ENCODE results near the gene NBEAL2.

The NBEAL2 gene

DNA sequence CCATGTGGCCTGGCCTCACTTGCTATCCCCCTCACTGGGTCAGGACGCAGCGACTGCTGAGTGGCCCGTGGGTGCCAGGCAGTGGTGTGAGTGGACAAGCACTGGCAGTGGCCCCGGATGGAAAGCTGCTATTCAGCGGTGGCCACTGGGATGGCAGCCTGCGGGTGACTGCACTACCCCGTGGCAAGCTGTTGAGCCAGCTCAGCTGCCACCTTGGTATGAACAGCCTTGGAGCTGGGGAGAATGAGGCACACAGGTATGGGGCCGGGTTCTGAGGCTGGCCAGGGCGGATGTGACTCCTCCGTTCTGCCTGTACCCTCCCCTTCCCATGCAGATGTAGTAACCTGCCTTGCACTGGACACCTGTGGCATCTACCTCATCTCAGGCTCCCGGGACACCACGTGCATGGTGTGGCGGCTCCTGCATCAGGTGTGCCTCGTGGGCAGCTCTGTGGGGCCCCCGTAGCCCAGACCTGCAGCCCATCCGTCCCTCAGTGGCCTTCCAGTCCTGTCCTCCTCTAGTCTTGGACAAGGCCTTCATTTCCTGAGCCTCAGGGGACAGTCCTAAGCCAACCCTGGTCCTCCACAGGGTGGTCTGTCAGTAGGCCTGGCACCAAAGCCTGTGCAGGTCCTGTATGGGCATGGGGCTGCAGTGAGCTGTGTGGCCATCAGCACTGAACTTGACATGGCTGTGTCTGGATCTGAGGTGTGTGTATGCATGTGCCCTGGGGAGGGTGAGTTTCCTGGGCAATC is 28.2 kb downstream of the NBEAL2 start:
- Histone ChIP-seq H3K9me3 (ENCODE audit: control extremely low read depth in 1 of 5, control insufficient read depth in 4 of 5, insufficient read depth in 2 of 5, low read depth in 1 of 5, low read length in 4 of 5) (no peaks in the 10 kb centered on the region), H3K27ac (ENCODE audit: insufficient read depth in 1 of 2, low read depth in 1 of 2, low read length in 2 of 2, poor library complexity in 1 of 2, severe bottlenecking in 2 of 2) (no peak overlapping the region), H3K4me3 (ENCODE audit: control insufficient read depth in 1 of 7, extremely low read depth in 1 of 7, insufficient read depth in 4 of 7, low read depth in 2 of 7, low read length in 6 of 7) (no peak overlapping the region), H3K36me3 (ENCODE audit: control insufficient read depth in 4 of 4, insufficient read depth in 4 of 4, low read length in 3 of 4) (peaks cover 6 to 76% (median 51%) of the 10 kb centered on the region in 4 experiments), H3K27me3 (replicated peaks in 2 of 5; ENCODE audit: control insufficient read depth in 4 of 5, insufficient read depth in 5 of 5, low read length in 4 of 5) (no peaks in the 10 kb centered on the region), H3K4me1 (ENCODE audit: control extremely low read depth in 1 of 4, control insufficient read depth in 4 of 4, insufficient read depth in 4 of 4, low read length in 3 of 4) (peaks cover 0 to 22% (median 7%) of the 10 kb centered on the region in 4 experiments)
- ChIA-PET POLR2A (no interaction called here), CTCF (interaction anchor here (1.0 to 1.4 kb wide), 5 partner anchors 9 to 93 kb away, joined by 3 to 8 read pairs (median 4); no protein-coding TSS in a partner anchor)
- DNase-seq, result no peak
- WGBS (ENCODE audit: insufficient coverage), result over 99% methylated on average over 15 of the region's 16 CpGs

DNA sequence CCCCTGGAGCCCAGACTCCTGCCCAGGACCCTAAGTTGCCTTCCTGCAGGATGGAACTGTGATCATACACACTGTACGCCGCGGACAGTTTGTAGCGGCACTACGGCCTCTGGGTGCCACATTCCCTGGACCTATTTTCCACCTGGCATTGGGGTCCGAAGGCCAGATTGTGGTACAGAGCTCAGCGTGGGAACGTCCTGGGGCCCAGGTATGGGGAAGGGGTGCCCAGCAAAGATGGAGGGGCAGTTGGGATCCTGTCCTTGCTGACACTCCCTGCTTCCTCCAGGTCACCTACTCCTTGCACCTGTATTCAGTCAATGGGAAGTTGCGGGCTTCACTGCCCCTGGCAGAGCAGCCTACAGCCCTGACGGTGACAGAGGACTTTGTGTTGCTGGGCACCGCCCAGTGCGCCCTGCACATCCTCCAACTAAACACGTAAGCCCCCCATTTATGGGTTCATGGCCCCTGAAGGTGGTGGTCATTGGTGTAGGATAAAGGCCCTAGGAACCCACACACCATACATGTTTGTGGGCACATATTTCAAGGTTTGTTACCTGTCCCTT is 28.8 kb downstream of the NBEAL2 start:
- Histone ChIP-seq H3K4me3 (ENCODE audit: control insufficient read depth in 1 of 7, extremely low read depth in 1 of 7, insufficient read depth in 4 of 7, low read depth in 2 of 7, low read length in 6 of 7) (no peak overlapping the region), H3K27me3 (replicated peaks in 2 of 5; ENCODE audit: control insufficient read depth in 4 of 5, insufficient read depth in 5 of 5, low read length in 4 of 5) (no peaks in the 10 kb centered on the region), H3K27ac (ENCODE audit: insufficient read depth in 1 of 2, low read depth in 1 of 2, low read length in 2 of 2, poor library complexity in 1 of 2, severe bottlenecking in 2 of 2) (no peak overlapping the region), H3K9me3 (ENCODE audit: control extremely low read depth in 1 of 5, control insufficient read depth in 4 of 5, insufficient read depth in 2 of 5, low read depth in 1 of 5, low read length in 4 of 5) (no peaks in the 10 kb centered on the region), H3K36me3 (ENCODE audit: control insufficient read depth in 4 of 4, insufficient read depth in 4 of 4, low read length in 3 of 4) (peaks cover 3 to 75% (median 45%) of the 10 kb centered on the region in 4 experiments), H3K4me1 (ENCODE audit: control extremely low read depth in 1 of 4, control insufficient read depth in 4 of 4, insufficient read depth in 4 of 4, low read length in 3 of 4) (peaks cover 0 to 25% (median 7%) of the 10 kb centered on the region in 4 experiments)
- POLR2A ChIA-PET, result interaction anchor here (0.8 kb wide), 1 partner anchor 32 kb away, joined by 3 read pairs; no protein-coding TSS in a partner anchor
- WGBS (ENCODE audit: insufficient coverage), result 100% methylated on average over 8 of the region's 13 CpGs
- no peak for DNase-seq
- CTCF ChIA-PET, result interaction anchor here (1.0 to 1.4 kb wide), 3 partner anchors 10 to 94 kb away, joined by 3 to 8 read pairs (median 3); no protein-coding TSS in a partner anchor

DNA sequence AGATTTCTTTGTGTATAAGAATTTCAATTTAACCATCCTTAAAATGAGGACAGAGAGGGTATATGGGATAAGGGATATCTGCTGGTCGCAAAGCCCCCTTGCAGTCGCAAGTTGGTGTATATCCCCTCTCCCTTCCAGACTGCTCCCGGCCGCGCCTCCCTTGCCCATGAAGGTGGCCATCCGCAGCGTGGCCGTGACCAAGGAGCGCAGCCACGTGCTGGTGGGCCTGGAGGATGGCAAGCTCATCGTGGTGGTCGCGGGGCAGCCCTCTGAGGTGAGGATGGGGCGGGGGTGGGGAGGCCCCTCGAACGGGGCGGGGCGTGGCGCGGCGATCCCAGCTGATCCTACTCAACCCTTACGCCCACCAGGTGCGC is 29.4 kb downstream of the NBEAL2 start:
- H3K36me3 ChIP-seq (ENCODE audit: control insufficient read depth in 4 of 4, insufficient read depth in 4 of 4, low read length in 3 of 4), result peaks cover 3 to 75% (median 43%) of the 10 kb centered on the region in 4 experiments

DNA sequence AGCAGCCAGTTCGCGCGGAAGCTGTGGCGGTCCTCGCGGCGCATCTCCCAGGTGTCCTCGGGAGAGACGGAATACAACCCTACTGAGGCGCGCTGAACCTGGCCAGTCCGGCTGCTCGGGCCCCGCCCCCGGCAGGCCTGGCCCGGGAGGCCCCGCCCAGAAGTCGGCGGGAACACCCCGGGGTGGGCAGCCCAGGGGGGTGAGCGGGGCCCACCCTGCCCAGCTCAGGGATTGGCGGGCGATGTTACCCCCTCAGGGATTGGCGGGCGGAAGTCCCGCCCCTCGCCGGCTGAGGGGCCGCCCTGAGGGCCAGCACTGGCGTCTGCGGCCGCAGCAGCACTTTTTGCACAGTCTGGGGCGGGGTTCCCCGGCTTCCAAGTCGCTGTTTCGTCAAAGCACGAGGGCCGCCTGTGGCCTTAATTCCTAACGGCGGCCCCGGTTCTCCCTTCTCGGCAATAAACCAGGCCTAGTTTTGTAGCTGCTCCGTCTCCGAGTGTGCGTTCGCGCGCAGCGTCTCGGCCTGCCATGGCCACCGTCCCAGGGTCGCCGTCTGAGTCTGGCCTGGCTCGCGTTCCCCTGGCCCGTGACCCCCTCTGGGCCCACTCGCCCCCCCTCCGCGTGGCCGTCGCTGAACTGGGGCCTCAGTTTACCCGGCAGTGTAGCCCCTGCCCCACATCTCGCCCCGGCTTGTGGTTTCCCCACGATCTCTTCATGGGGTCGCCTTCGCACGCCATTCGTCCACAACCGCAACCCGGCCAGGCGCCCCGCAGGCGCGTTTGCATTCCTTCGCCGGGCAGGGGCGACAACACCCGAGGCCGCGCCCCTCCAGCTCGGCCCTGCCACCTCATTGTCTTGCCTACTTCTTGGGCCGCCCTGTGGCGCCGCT is 30.0 kb downstream of the NBEAL2 start:
- DNase-seq, result peak; percentile 91 to 96 (median 95)

More for the DNA sequence above, 29.4 kb downstream of the NBEAL2 start:
- POLR2A ChIA-PET, result interaction anchor here (0.8 to 1.2 kb wide), 3 partner anchors 29 to 50 kb away, joined by 3 read pairs; partner anchors contain the start of gene NBEAL2
- Histone ChIP-seq H3K27me3 (replicated peaks in 2 of 5; ENCODE audit: control insufficient read depth in 4 of 5, insufficient read depth in 5 of 5, low read length in 4 of 5) (no peaks in the 10 kb centered on the region), H3K27ac (ENCODE audit: insufficient read depth in 1 of 2, low read depth in 1 of 2, low read length in 2 of 2, poor library complexity in 1 of 2, severe bottlenecking in 2 of 2) (peak overlapping the region in 1 of 2 experiments; percentile 89), H3K9me3 (ENCODE audit: control extremely low read depth in 1 of 5, control insufficient read depth in 4 of 5, insufficient read depth in 2 of 5, low read depth in 1 of 5, low read length in 4 of 5) (no peaks in the 10 kb centered on the region), H3K4me3 (ENCODE audit: control insufficient read depth in 1 of 7, extremely low read depth in 1 of 7, insufficient read depth in 4 of 7, low read depth in 2 of 7, low read length in 6 of 7) (peak overlapping the region in 4 of 7 experiments; percentile 48 to 81 (median 72)), H3K4me1 (ENCODE audit: control extremely low read depth in 1 of 4, control insufficient read depth in 4 of 4, insufficient read depth in 4 of 4, low read length in 3 of 4) (peaks cover 0 to 25% (median 8%) of the 10 kb centered on the region in 4 experiments)
- CTCF ChIA-PET, result interaction anchor here (0.6 to 1.4 kb wide), 5 partner anchors 12 to 303 kb away, joined by 3 read pairs; no protein-coding TSS in a partner anchor
- no peak for DNase-seq
- 78% methylated on average over 11 of the region's 23 CpGs for WGBS (ENCODE audit: insufficient coverage)

DNA sequence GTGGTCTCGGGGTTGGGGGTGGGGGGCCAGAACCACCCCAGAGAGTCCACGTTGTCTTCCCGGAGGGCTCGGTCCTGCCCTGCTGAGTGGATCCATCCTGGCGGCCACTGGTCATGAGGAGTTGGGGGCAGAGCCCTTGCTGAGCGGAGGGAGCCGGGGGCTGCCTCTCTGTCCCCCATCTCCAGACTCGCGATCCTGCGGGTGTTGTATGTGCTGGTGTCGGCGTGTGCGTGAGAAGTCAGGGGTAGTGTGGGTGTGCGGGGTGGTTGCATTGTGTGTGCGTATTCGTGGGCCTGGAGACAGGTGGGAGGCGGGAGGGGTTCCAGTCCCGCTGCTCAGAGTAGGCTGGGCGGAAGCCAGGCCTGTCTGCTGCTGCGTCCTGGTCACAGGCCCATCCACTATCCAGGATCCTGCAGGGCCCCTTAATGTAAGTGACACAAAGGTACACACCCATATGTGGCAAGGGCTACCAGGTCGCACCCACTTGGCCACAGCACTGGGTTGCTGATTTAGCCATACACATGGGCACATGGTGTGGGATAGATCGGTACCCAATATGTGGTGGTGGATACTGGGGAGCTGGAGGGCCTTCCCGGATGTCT is 30.7 kb downstream of the NBEAL2 start:
- DNase-seq, result peak in 2 of 3 donors; percentile 51 to 71
- H3K27ac ChIP-seq (ENCODE audit: insufficient read depth in 1 of 2, low read depth in 1 of 2, low read length in 2 of 2, poor library complexity in 1 of 2, severe bottlenecking in 2 of 2), result peak overlapping the region; percentile 76 to 89
- WGBS (ENCODE audit: insufficient coverage), result 71% methylated on average over 14 of the region's 23 CpGs
- no peaks in the 10 kb centered on the region for H3K9me3 ChIP-seq (ENCODE audit: control extremely low read depth in 1 of 5, control insufficient read depth in 4 of 5, insufficient read depth in 2 of 5, low read depth in 1 of 5, low read length in 4 of 5)
- no peaks in the 10 kb centered on the region for H3K27me3 ChIP-seq (replicated peaks in 2 of 5; ENCODE audit: control insufficient read depth in 4 of 5, insufficient read depth in 5 of 5, low read length in 4 of 5)
- POLR2A ChIA-PET, result interaction anchor here (0.7 to 1.2 kb wide), 3 partner anchors 34 to 79 kb away, joined by 3 read pairs; partner anchors contain the start of gene CCDC12
- peak overlapping the region in 4 of 7 experiments; percentile 48 to 81 (median 72) for H3K4me3 ChIP-seq (ENCODE audit: control insufficient read depth in 1 of 7, extremely low read depth in 1 of 7, insufficient read depth in 4 of 7, low read depth in 2 of 7, low read length in 6 of 7)
- H3K36me3 ChIP-seq (ENCODE audit: control insufficient read depth in 4 of 4, insufficient read depth in 4 of 4, low read length in 3 of 4), result peaks cover 6 to 69% (median 34%) of the 10 kb centered on the region in 4 experiments
- H3K4me1 ChIP-seq (ENCODE audit: control extremely low read depth in 1 of 4, control insufficient read depth in 4 of 4, insufficient read depth in 4 of 4, low read length in 3 of 4), result peaks cover under 1 to 26% (median 12%) of the 10 kb centered on the region in 4 experiments
- CTCF ChIA-PET, result interaction anchor here (1.0 to 1.3 kb wide), 5 partner anchors 18 to 307 kb away, joined by 3 to 4 read pairs (median 3); no protein-coding TSS in a partner anchor

More for the DNA sequence above, 30.0 kb downstream of the NBEAL2 start:
- POLR2A ChIA-PET, result interaction anchor here (0.7 to 1.2 kb wide), 5 partner anchors 30 to 79 kb away, joined by 3 read pairs; partner anchors contain the start of genes CCDC12 and NBEAL2
- Histone ChIP-seq H3K4me1 (ENCODE audit: control extremely low read depth in 1 of 4, control insufficient read depth in 4 of 4, insufficient read depth in 4 of 4, low read length in 3 of 4) (peaks cover 0 to 25% (median 10%) of the 10 kb centered on the region in 4 experiments), H3K27me3 (replicated peaks in 2 of 5; ENCODE audit: control insufficient read depth in 4 of 5, insufficient read depth in 5 of 5, low read length in 4 of 5) (no peaks in the 10 kb centered on the region), H3K9me3 (ENCODE audit: control extremely low read depth in 1 of 5, control insufficient read depth in 4 of 5, insufficient read depth in 2 of 5, low read depth in 1 of 5, low read length in 4 of 5) (no peaks in the 10 kb centered on the region), H3K4me3 (ENCODE audit: control insufficient read depth in 1 of 7, extremely low read depth in 1 of 7, insufficient read depth in 4 of 7, low read depth in 2 of 7, low read length in 6 of 7) (peak overlapping the region in 6 of 7 experiments; percentile 37 to 81 (median 59)), H3K27ac (ENCODE audit: insufficient read depth in 1 of 2, low read depth in 1 of 2, low read length in 2 of 2, poor library complexity in 1 of 2, severe bottlenecking in 2 of 2) (peak overlapping the region; percentile 76 to 89), H3K36me3 (ENCODE audit: control insufficient read depth in 4 of 4, insufficient read depth in 4 of 4, low read length in 3 of 4) (peaks cover 5 to 75% (median 39%) of the 10 kb centered on the region in 4 experiments)
- CTCF ChIA-PET, result interaction anchor here (0.6 to 1.2 kb wide), 5 partner anchors 18 to 306 kb away, joined by 3 read pairs; no protein-coding TSS in a partner anchor
- 1% methylated on average over 80 of the region's 85 CpGs for WGBS (ENCODE audit: insufficient coverage)

DNA sequence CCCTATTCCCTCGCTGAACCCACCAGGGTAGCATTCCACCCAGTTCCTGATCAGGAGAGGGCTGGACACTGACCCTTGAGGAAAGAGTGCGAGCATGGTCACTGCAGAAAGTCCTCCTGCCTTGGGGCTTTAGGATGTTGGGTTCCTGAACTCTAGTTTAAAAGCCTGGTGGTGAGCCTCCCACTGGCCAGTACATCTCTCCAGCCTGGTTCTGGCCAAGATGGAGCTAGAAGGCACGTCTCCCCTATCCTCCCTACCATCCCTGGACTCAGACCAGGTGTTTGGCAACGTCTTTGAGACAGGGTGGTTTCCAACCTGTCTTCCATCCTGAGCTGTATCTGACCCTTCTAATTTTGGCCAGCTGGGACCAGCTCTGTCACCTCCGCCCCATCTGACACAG is 31.4 kb downstream of the NBEAL2 start:
- WGBS (ENCODE audit: insufficient coverage), result 100% methylated on average over 5 of the region's 5 CpGs
- ChIA-PET CTCF (interaction anchor here (1.0 to 1.9 kb wide), 6 partner anchors 12 to 308 kb away, joined by 3 to 5 read pairs (median 3); no protein-coding TSS in a partner anchor), POLR2A (interaction anchor here (0.6 kb wide), 1 partner anchor 50 kb away, joined by 3 read pairs; no protein-coding TSS in a partner anchor)
- Histone ChIP-seq H3K27ac (ENCODE audit: insufficient read depth in 1 of 2, low read depth in 1 of 2, low read length in 2 of 2, poor library complexity in 1 of 2, severe bottlenecking in 2 of 2) (no peak overlapping the region), H3K4me3 (ENCODE audit: control insufficient read depth in 1 of 7, extremely low read depth in 1 of 7, insufficient read depth in 4 of 7, low read depth in 2 of 7, low read length in 6 of 7) (no peak overlapping the region), H3K27me3 (replicated peaks in 2 of 5; ENCODE audit: control insufficient read depth in 4 of 5, insufficient read depth in 5 of 5, low read length in 4 of 5) (no peaks in the 10 kb centered on the region), H3K36me3 (ENCODE audit: control insufficient read depth in 4 of 4, insufficient read depth in 4 of 4, low read length in 3 of 4) (peaks cover 8 to 67% (median 28%) of the 10 kb centered on the region in 4 experiments), H3K4me1 (ENCODE audit: control extremely low read depth in 1 of 4, control insufficient read depth in 4 of 4, insufficient read depth in 4 of 4, low read length in 3 of 4) (peaks cover 6 to 33% (median 18%) of the 10 kb centered on the region in 4 experiments), H3K9me3 (ENCODE audit: control extremely low read depth in 1 of 5, control insufficient read depth in 4 of 5, insufficient read depth in 2 of 5, low read depth in 1 of 5, low read length in 4 of 5) (no peaks in the 10 kb centered on the region)
- no peak for DNase-seq

Measured in common myeloid progenitor, CD34-positive (primary cell).